Smooth muscle cell (in vitro differentiated cells): Measurements from ENCODE around the gene ADAT1. TPM values are rescaled to one million over a fixed set of nuclear protein-coding genes. Genes with fewer than 3 reads are reported as not detected.

Experiments used
- DNase-seq: peaks from one replicate; lab custom pipeline; 2025; ENCODE audit not compliant: unreplicated experiment; lab: John Stamatoyannopoulos, UW
- H2AFZ ChIP-seq: fragments of 200-600 bp; sonication (generic); 2 replicates; pipeline ENCODE4 v1.6.0; 2016; ENCODE audit warnings: antibody characterized with exemption, low read depth, mild to moderate bottlenecking
- H3F3A ChIP-seq: fragments of 200-600 bp; sonication (generic); 2 replicates; pipeline ENCODE4 v1.6.0; 2017; ENCODE audit warnings: antibody characterized with exemption, low read depth
- H3K27ac ChIP-seq: fragments of 200-600 bp; sonication (generic); 2 replicates; pipeline ENCODE4 v1.5.1; 2016; ENCODE audit warnings: low read depth, mild to moderate bottlenecking
- H3K27me3 ChIP-seq: fragments of 200-600 bp; sonication (generic); 2 replicates; pipeline ENCODE4 v1.6.1; 2016; ENCODE audit warnings: low read depth, mild to moderate bottlenecking
- H3K36me3 ChIP-seq: fragments of 200-600 bp; sonication (generic); 2 replicates; pipeline ENCODE4 v1.5.1; 2016; ENCODE audit warnings: low read depth
- H3K4me1 ChIP-seq: fragments of 200-600 bp; sonication (generic); 2 replicates; pipeline ENCODE4 v1.5.1; 2016; ENCODE audit warnings: low read depth
- H3K4me2 ChIP-seq: fragments of 200-600 bp; sonication (generic); 2 replicates; pipeline ENCODE4 v1.6.0; 2016; ENCODE audit warnings: mild to moderate bottlenecking
- H3K4me3 ChIP-seq: fragments of 200-600 bp; sonication (generic); 2 replicates; pipeline ENCODE4 v1.5.1; 2016; ENCODE audit warnings: mild to moderate bottlenecking
- H3K79me2 ChIP-seq: fragments of 200-600 bp; sonication (generic); 2 replicates; pipeline ENCODE4 v1.6.0; 2016; ENCODE audit warnings: low read depth, mild to moderate bottlenecking
- H3K9ac ChIP-seq: fragments of 200-600 bp; sonication (generic); 2 replicates; pipeline ENCODE4 v1.6.0; 2016; ENCODE audit warnings: low read depth
- H3K9me3 ChIP-seq: fragments of 200-600 bp; sonication (generic); replicated peaks from 2 replicates; pipeline ENCODE4 v1.5.1; 2016; ENCODE audit warnings: low read depth
- H4K20me1 ChIP-seq: fragments of 200-600 bp; sonication (generic); 2 replicates; pipeline ENCODE4 v1.6.0; 2016; ENCODE audit warnings: low read depth
- WGBS: methylation state at CpG from one replicate; pipeline ENCODE4 v1.1.7; 2016; ENCODE audit warnings: low lambda C conversion rate; 5-methylcytosine and 5-hydroxymethylcytosine counted together
- polyA plus RNA-seq: library from polyadenylated mRNA; unstranded; fragments of >200 nt; fragmentation: Nextera tagmentation; extraction: Ambion mirVana; gene quantifications from 2 replicates; pipeline ENCODE4 v1.2.1, GENCODE V29; 2016
- total RNA-seq: library from RNA; depleted of rRNA; stranded (reverse); fragments of >200 nt; gene quantifications from 2 replicates; pipeline ENCODE4 v1.2.3, GENCODE V29; 2014
- TF ChIP-seq, protein P1 (sequence below): fragments of 200-600 bp; sonication (generic); IDR thresholded peaks from 2 replicates; pipeline ENCODE4 v1.5.1; 2017; ENCODE audit warnings: borderline replicate concordance, mild to moderate bottlenecking, antibody characterized with exemption; ENCODE audit not compliant: insufficient read depth, poor library complexity, severe bottlenecking

ADAT1 gene
- total and polyA plus RNA-seq, 2 experiments from 2014 or later, result 13.4 to 27.8 TPM

DNA sequence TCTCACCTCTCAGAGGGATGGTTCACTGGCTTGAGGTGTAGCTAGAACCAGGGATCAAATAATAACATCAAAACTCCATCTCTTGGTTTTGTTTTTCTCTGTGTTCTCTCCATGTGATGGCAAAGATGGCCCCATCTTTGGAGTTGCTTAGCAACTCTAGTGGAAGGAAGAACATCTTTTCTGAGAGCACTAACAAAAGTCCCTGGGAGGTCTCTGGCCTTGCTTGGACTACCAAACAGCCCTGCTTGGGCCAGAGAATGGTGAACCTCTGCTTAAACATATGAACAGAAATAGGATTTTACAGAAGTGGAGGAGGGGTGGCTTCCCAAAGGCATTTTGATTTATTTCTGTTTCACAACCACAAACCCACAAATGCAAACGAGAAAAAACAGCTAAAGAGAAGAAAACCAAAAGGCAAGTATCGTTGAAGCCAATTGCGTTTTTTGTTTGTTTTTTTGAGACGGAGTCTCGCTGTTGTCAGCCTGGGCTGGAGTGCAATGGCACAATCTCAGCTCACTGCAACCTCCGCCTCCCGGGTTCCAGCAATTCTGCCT, 43.7 kb downstream of the ADAT1 start:
- Histone ChIP-seq H3K79me2 (no peaks in the 10 kb centered on the region), H3K9ac (no peak overlapping the region), H4K20me1 (peaks cover 26% of the 10 kb centered on the region), H2AFZ (no peak overlapping the region), H3K27me3 (no peaks in the 10 kb centered on the region), H3F3A (no peaks in the 10 kb centered on the region), H3K4me1 (no peaks in the 10 kb centered on the region), H3K4me2 (no peak overlapping the region), H3K9me3 (no peaks in the 10 kb centered on the region), H3K4me3 (no peak overlapping the region), H3K36me3 (peaks cover 18% of the 10 kb centered on the region), H3K27ac (peak overlapping the region; percentile 38)
- DNase-seq, result no peak
- 97% methylated on average over 7 of the region's 7 CpGs for WGBS
- TF ChIP-seq, protein P1, sequence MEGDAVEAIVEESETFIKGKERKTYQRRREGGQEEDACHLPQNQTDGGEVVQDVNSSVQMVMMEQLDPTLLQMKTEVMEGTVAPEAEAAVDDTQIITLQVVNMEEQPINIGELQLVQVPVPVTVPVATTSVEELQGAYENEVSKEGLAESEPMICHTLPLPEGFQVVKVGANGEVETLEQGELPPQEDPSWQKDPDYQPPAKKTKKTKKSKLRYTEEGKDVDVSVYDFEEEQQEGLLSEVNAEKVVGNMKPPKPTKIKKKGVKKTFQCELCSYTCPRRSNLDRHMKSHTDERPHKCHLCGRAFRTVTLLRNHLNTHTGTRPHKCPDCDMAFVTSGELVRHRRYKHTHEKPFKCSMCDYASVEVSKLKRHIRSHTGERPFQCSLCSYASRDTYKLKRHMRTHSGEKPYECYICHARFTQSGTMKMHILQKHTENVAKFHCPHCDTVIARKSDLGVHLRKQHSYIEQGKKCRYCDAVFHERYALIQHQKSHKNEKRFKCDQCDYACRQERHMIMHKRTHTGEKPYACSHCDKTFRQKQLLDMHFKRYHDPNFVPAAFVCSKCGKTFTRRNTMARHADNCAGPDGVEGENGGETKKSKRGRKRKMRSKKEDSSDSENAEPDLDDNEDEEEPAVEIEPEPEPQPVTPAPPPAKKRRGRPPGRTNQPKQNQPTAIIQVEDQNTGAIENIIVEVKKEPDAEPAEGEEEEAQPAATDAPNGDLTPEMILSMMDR, result no peak

DNA sequence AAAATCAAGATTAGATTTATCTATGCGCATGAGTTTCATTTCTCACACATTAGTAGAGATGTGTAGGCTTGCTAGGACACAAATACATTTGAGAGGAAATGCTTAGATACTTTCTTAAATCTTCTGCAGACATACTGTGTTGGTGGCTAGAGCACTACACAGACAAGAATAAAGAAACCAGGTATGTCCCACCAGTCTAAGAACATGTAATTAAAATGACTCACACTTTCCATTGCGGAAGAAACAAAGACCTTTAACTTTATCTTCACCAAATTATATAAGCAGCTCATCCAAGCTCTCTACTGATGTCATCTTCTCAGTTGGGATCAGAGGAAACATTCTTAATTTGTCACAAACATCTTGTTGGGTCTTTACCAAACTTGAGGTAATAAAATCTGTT, 44.4 kb downstream of the ADAT1 start:
- Histone ChIP-seq H3K9me3 (no peaks in the 10 kb centered on the region), H3K27ac (peak overlapping the region; percentile 38), H3K4me3 (no peak overlapping the region), H3K36me3 (peaks cover 21% of the 10 kb centered on the region), H4K20me1 (peaks cover 31% of the 10 kb centered on the region), H3K27me3 (no peaks in the 10 kb centered on the region), H3K79me2 (no peaks in the 10 kb centered on the region), H3K4me1 (no peaks in the 10 kb centered on the region), H2AFZ (no peak overlapping the region), H3F3A (no peaks in the 10 kb centered on the region), H3K4me2 (no peak overlapping the region), H3K9ac (no peak overlapping the region)
- TF ChIP-seq, protein P1, result no peak
- no peak for DNase-seq
- 89% methylated on average over 2 of the region's 2 CpGs for WGBS

DNA sequence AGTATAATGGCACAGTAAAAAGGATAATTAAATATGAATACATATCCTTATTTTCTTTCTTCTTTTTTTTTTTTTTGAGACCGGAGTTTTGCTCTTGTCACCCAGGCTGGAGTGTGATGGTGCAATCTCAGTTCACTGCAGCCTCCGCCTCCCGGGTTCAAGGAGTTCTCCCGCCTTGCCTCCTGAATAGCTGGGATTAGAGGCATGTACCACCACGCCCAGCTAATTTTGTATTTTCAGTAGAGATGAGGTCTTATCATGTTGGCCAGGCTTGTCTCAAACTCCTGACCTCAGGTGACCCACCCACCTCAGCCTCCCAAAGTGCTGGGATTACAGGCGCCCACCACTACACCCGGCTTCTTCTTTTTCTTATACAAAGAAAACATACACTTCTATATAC, 44.9 kb downstream of the ADAT1 start:
- Histone ChIP-seq H3K9me3 (no peaks in the 10 kb centered on the region), H4K20me1 (peaks cover 36% of the 10 kb centered on the region), H3K79me2 (no peaks in the 10 kb centered on the region), H2AFZ (no peak overlapping the region), H3F3A (no peaks in the 10 kb centered on the region), H3K36me3 (peaks cover 21% of the 10 kb centered on the region), H3K9ac (no peak overlapping the region), H3K4me1 (no peaks in the 10 kb centered on the region), H3K27me3 (no peaks in the 10 kb centered on the region), H3K4me2 (no peak overlapping the region), H3K27ac (no peak overlapping the region), H3K4me3 (no peak overlapping the region)
- DNase-seq, result no peak
- TF ChIP-seq, protein P1, result no peak
- WGBS, result 97% methylated on average over 7 of the region's 7 CpGs

- peaks cover 21% of the 10 kb centered on the region for H3K36me3 ChIP-seq
Observed at GRCh38 chr16:75576384-75576811, 46.7 kb downstream of the ADAT1 start.

More at GRCh38 chr16:75576384-75576811, 46.7 kb downstream of the ADAT1 start:
- Histone ChIP-seq H3K4me1 (no peaks in the 10 kb centered on the region), H3K4me2 (no peak overlapping the region), H3F3A (no peaks in the 10 kb centered on the region), H3K27ac (no peak overlapping the region), H3K9me3 (no peaks in the 10 kb centered on the region), H4K20me1 (peaks cover 54% of the 10 kb centered on the region), H3K27me3 (no peaks in the 10 kb centered on the region), H2AFZ (no peak overlapping the region), H3K79me2 (no peaks in the 10 kb centered on the region), H3K9ac (no peak overlapping the region), H3K4me3 (no peak overlapping the region)
- whole genome bisulfite sequencing, result 85% methylated on average over 3 of the region's 3 CpGs
- TF ChIP-seq, protein P1, result no peak
- DNase-seq, result no peak
